HepG2 (cell line): ENCODE results near the gene DNLZ. TPM values are rescaled to one million over a fixed set of nuclear protein-coding genes. Genes with fewer than 3 reads are reported as not detected.

Experiments
- ASH2L ChIP-seq: fragments of 300-600, 200-600 bp; sonication (generic); IDR thresholded peaks from 2 replicates; pipeline ENCODE4 v1.7.0; 2017; ENCODE audit warnings: low read depth, mild to moderate bottlenecking, moderate library complexity, mixed read lengths, low read length; ENCODE audit not compliant: insufficient read length
- FOXA1 ChIP-seq, 2 experiments: fragments of 450-650 bp in 1 of 2; sonication (generic) in 1 of 2; formaldehyde crosslinking in 1 of 2; IDR thresholded peaks; 2 replicates each; pipeline versions ENCODE4 v1.4.0 to v1.6.1; 2016 to 2020; ENCODE audit warnings: missing genetic modification reagents in 1 of 2
- LCORL ChIP-seq, 2 experiments: fragments of 450-650 bp in 1 of 2; sonication (generic) in 1 of 2; formaldehyde crosslinking in 1 of 2; IDR thresholded peaks; 2 replicates each; pipeline versions ENCODE4 v1.5.0 to v1.6.1; 2017 to 2020; ENCODE audit warnings: antibody characterized with exemption in 1 of 2, missing genetic modification reagents in 1 of 2
- NPAS2 ChIP-seq: sonication (generic); formaldehyde crosslinking; IDR thresholded peaks from 2 replicates; pipeline ENCODE4 v1.8.0; 2022; ENCODE audit warnings: mild to moderate bottlenecking, missing genetic modification reagents, borderline replicate concordance
- NR2F6 ChIP-seq, 2 experiments: IDR thresholded peaks; 2 replicates each; pipeline ENCODE4 v1.6.1; 2016; ENCODE audit warnings: antibody characterized with exemption in 1 of 2, mild to moderate bottlenecking in 1 of 2
- SNAPC2 ChIP-seq: sonication (generic); formaldehyde crosslinking; IDR thresholded peaks from 2 replicates; pipeline ENCODE4 v1.8.1; 2022; ENCODE audit warnings: mild to moderate bottlenecking, missing genetic modification reagents
- THYN1 ChIP-seq: sonication (generic); formaldehyde crosslinking; IDR thresholded peaks from 2 replicates; pipeline ENCODE4 v1.8.1; 2023; ENCODE audit warnings: low read depth, mild to moderate bottlenecking, moderate library complexity, missing genetic modification reagents, borderline replicate concordance
- TSC22D2 ChIP-seq: sonication (generic); formaldehyde crosslinking; IDR thresholded peaks from 2 replicates; pipeline ENCODE4 v1.5.1; 2020; ENCODE audit warnings: missing genetic modification reagents, mild to moderate bottlenecking, borderline replicate concordance
- ZBTB8A ChIP-seq: sonication (generic); formaldehyde crosslinking; IDR thresholded peaks from 2 replicates; pipeline ENCODE4 v1.4.0; 2020; ENCODE audit warnings: mild to moderate bottlenecking, low read depth, missing genetic modification reagents, borderline replicate concordance
- ZFP90 ChIP-seq: sonication (generic); formaldehyde crosslinking; IDR thresholded peaks from 2 replicates; pipeline ENCODE4 v1.8.0; 2022; ENCODE audit warnings: missing genetic modification reagents, mild to moderate bottlenecking, inconsistent platforms, borderline replicate concordance
- ZFY ChIP-seq: sonication (generic); formaldehyde crosslinking; IDR thresholded peaks from 2 replicates; pipeline ENCODE4 v1.4.0; 2020; ENCODE audit warnings: missing genetic modification reagents
- ZMYM3 ChIP-seq: sonication (generic); formaldehyde crosslinking; IDR thresholded peaks from 2 replicates; pipeline ENCODE4 v1.5.1; 2020; ENCODE audit warnings: mild to moderate bottlenecking, missing genetic modification reagents
- ZNF235 ChIP-seq: sonication (generic); formaldehyde crosslinking; IDR thresholded peaks from 2 replicates; pipeline ENCODE4 v1.8.1; 2023; ENCODE audit warnings: mild to moderate bottlenecking, missing genetic modification reagents, borderline replicate concordance
- ZNF350 ChIP-seq: sonication (generic); formaldehyde crosslinking; IDR thresholded peaks from 2 replicates; pipeline ENCODE4 v1.4.0; 2020; ENCODE audit warnings: mild to moderate bottlenecking, low read depth, missing genetic modification reagents, borderline replicate concordance
- ZNF468 ChIP-seq: sonication (generic); formaldehyde crosslinking; IDR thresholded peaks from 2 replicates; pipeline ENCODE4 v1.8.0; 2022; ENCODE audit warnings: mild to moderate bottlenecking, moderate library complexity, missing genetic modification reagents
- ZNF567 ChIP-seq: sonication (generic); formaldehyde crosslinking; IDR thresholded peaks from 2 replicates; pipeline ENCODE4 v1.8.1; 2023; ENCODE audit warnings: mild to moderate bottlenecking, missing genetic modification reagents, borderline replicate concordance
- ZNF615 ChIP-seq: sonication (generic); formaldehyde crosslinking; IDR thresholded peaks from 2 replicates; pipeline ENCODE4 v1.5.0; 2020; ENCODE audit warnings: mild to moderate bottlenecking, missing genetic modification reagents, borderline replicate concordance
- polyA plus RNA-seq, 8 experiments: library from polyadenylated mRNA; depleted of rRNA in 3 of 8; stranded (reverse) in 7 of 8; unstranded in 1 of 8; fragments of >200 nt; fragmentation: Illumina TruSeq in 4 of 8; extraction: Trizol in 4 of 8; gene quantifications; 2 replicates each; pipeline versions ENCODE4 v1.2.1 to v1.2.3, GENCODE V29; 2011 to 2016; ENCODE audit warnings: low read depth in 4 of 8, missing spikeins in 1 of 8, mixed read lengths in 1 of 8; ENCODE audit not compliant: insufficient read depth in 1 of 8
- total RNA-seq, 5 experiments: library from RNA; depleted of rRNA; stranded (reverse); fragments of >200 nt; fragmentation: Illumina TruSeq; extraction: Trizol; gene quantifications; 2 replicates each; pipeline ENCODE4 v1.2.3, GENCODE V29; 2016; ENCODE audit warnings: low read depth in 1 of 5
- TF ChIP-seq, protein P1 (sequence below): sonication (generic); formaldehyde crosslinking; IDR thresholded peaks from 2 replicates; pipeline ENCODE4 v1.5.0; 2020; ENCODE audit warnings: missing genetic modification reagents
- TF ChIP-seq, protein P2 (sequence below): sonication (generic); formaldehyde crosslinking; IDR thresholded peaks from 2 replicates; pipeline ENCODE4 v1.5.1; 2020; ENCODE audit warnings: missing genetic modification reagents, mild to moderate bottlenecking, borderline replicate concordance
- TF ChIP-seq, protein P3 (sequence below): sonication (generic); formaldehyde crosslinking; IDR thresholded peaks from 2 replicates; pipeline ENCODE4 v1.4.0; 2020; ENCODE audit warnings: mild to moderate bottlenecking, missing genetic modification reagents

The DNLZ gene
- total and polyA plus RNA-seq, 2 of the 13 experiments (the other 11 are each of a cell fraction or from before 2014, with no cell fraction given) = 3.4 to 8.0 TPM

DNA sequence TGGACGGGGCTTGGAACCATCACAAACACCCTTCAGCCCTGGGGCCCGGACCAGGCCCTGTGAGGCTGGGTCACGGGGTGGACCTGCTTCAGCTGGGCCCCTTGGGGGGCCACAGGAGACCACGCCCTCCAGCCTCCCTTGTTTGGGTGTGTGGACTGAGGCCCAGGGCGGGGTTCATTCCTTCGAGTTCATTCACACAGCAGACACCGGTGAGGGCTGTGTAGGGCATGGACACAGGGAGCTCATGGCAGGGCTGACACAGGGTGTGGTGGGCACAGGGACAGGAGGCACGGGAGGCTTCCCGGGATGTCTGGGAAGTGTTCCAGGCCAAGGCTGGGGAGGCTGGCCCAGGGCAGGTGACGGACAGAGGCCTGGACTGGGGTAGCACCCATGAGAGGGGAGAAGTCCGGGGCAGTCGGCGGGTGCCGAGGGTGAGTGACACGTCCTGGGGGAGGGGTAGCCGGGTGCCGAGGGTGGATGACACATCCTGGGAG lies 8.9 kb downstream of the DNLZ start (continued):
- TF ChIP-seq ZFP90 = 0 out of 2 replicates have a peak, but pooled peaks have one; percentile 25
- no peak for TF ChIP-seq ZNF615 (CRISPR knock-in tag)
- no peak for TF ChIP-seq ZNF350 (CRISPR knock-in tag)
- no peak for TF ChIP-seq NR2F6 (IDR thresholded peaks at IDR 0.05)
- no peak; the same call in 1 of the 2 replicates for TF ChIP-seq NR2F6 (CRISPR knock-in tag; IDR thresholded peaks at IDR 0.05)
- TF ChIP-seq ZBTB8A (CRISPR knock-in tag) = no peak
- TF ChIP-seq, protein P1, sequence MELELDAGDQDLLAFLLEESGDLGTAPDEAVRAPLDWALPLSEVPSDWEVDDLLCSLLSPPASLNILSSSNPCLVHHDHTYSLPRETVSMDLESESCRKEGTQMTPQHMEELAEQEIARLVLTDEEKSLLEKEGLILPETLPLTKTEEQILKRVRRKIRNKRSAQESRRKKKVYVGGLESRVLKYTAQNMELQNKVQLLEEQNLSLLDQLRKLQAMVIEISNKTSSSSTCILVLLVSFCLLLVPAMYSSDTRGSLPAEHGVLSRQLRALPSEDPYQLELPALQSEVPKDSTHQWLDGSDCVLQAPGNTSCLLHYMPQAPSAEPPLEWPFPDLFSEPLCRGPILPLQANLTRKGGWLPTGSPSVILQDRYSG (CRISPR knock-in tag) = no peak
- no peak for TF ChIP-seq FOXA1 (IDR thresholded peaks at IDR 0.05)
- no peak for TF ChIP-seq FOXA1 (CRISPR knock-in tag; IDR thresholded peaks at IDR 0.05)
- TF ChIP-seq ZMYM3 (CRISPR knock-in tag) = no peak
- TF ChIP-seq ZNF567 (CRISPR knock-in tag) = no peak
- TF ChIP-seq ZNF235 = no peak
- TF ChIP-seq SNAPC2 (CRISPR knock-in tag) = no peak
- TF ChIP-seq NPAS2 (CRISPR knock-in tag) = no peak
- TF ChIP-seq ZFY (CRISPR knock-in tag) = no peak; the same call in 1 of the 2 replicates
- no peak for TF ChIP-seq TSC22D2 (CRISPR knock-in tag)
- TF ChIP-seq LCORL (IDR thresholded peaks at IDR 0.05) = no peak
- peak; percentile 36; the same call in 1 of the 2 replicates for TF ChIP-seq LCORL (CRISPR knock-in tag; IDR thresholded peaks at IDR 0.05)
- TF ChIP-seq, protein P2, sequence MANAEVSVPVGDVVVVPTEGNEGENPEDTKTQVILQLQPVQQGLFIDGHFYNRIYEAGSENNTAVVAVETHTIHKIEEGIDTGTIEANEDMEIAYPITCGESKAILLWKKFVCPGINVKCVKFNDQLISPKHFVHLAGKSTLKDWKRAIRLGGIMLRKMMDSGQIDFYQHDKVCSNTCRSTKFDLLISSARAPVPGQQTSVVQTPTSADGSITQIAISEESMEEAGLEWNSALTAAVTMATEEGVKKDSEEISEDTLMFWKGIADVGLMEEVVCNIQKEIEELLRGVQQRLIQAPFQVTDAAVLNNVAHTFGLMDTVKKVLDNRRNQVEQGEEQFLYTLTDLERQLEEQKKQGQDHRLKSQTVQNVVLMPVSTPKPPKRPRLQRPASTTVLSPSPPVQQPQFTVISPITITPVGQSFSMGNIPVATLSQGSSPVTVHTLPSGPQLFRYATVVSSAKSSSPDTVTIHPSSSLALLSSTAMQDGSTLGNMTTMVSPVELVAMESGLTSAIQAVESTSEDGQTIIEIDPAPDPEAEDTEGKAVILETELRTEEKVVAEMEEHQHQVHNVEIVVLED (CRISPR knock-in tag) = no peak
- TF ChIP-seq ZNF468 = no peak
- TF ChIP-seq ASH2L = no peak
- TF ChIP-seq, protein P3, sequence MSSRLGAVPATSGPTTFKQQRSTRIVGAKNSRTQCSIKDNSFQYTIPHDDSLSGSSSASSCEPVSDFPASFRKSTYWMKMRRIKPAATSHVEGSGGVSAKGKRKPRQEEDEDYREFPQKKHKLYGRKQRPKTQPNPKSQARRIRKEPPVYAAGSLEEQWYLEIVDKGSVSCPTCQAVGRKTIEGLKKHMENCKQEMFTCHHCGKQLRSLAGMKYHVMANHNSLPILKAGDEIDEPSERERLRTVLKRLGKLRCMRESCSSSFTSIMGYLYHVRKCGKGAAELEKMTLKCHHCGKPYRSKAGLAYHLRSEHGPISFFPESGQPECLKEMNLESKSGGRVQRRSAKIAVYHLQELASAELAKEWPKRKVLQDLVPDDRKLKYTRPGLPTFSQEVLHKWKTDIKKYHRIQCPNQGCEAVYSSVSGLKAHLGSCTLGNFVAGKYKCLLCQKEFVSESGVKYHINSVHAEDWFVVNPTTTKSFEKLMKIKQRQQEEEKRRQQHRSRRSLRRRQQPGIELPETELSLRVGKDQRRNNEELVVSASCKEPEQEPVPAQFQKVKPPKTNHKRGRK (CRISPR knock-in tag) = no peak
- TF ChIP-seq THYN1 (CRISPR knock-in tag) = no peak
